ENCODE data around the gene CLEC18A.
"Not testable (repeated sequence)": the region's sequence is repeated elsewhere in the genome, so short reads cannot be mapped to it uniquely, and the experiment has no call there.

CLEC18A gene

DNA sequence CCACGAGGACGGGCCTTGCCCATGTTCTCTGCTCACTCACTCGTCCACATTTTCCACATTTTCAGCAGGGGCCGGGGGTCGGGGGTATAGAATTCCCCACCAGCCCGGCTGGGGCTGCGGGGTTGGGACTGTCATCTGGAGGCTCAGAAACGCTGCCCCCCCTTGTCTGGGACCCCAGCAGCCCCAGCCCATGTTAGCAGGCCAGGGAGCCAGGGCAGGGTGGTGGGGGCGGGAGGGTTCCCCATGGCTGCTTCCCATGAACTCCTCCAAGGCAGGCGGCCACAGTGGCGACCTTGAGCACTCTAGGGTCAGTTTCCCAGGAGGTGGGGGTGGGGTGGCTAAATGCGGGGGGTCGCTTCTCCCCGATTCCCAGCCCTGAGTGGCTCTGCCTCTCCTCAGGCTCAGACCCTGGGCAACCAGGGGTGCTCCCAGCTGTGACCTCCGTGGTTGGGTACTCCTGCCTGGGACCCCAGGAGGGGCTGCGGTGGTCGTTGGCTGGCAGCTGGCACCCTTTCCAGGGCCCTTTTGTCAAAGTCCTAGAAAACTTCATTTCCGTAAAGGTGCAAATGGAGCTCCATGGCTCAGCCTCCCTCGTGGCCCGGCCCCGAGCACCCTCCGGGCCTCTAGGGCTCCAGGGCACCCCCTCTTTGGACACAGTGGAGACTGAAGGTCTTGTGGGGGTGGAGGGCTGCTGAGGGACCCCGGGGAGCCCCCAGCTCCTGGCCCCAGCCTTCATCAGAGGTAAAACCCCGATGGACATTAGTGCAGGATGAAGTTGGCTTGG lies 1.6 kb downstream of the CLEC18A start:
- not testable (repeated sequence) for DNase-seq

DNA sequence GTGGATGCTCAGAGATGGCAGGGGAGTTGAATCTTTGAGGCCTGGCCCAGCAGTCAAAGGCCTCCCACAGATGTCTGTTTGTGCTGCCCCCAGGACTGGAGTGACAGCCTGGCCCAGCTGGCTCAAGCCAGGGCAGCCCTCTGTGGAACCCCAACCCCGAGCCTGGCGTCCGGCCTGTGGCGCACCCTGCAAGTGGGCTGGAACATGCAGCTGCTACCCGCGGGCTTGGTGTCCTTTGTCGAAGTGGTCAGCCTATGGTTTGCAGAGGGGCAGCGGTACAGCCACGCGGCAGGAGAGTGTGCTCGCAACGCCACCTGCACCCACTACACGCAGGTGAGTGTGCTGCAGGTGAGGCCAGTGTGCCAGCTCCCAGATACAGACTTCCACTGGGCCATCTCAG lies 3.1 kb downstream of the CLEC18A start:
- DNase-seq: not testable (repeated sequence)

DNA sequence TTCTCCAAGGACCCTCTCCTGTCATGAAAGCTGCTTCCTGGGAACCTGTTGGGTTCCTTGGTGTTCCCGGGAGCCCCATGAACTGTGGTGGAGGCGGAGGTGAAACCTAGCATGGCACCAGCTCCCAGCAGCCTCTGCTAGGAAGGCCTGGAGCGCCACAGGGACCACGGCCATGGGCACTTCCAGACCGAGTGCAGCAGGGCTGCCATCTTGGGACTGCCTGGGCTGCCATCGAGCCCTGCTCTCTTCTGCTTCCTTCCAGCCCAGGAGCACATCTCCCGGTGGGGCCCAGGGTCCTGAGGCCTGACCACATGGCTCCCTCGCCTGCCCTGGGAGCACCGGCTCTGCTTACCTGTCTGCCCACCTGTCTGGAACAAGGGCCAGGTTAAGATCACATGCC lies 12.2 kb downstream of the CLEC18A start:
- not testable (repeated sequence) for DNase-seq

DNA sequence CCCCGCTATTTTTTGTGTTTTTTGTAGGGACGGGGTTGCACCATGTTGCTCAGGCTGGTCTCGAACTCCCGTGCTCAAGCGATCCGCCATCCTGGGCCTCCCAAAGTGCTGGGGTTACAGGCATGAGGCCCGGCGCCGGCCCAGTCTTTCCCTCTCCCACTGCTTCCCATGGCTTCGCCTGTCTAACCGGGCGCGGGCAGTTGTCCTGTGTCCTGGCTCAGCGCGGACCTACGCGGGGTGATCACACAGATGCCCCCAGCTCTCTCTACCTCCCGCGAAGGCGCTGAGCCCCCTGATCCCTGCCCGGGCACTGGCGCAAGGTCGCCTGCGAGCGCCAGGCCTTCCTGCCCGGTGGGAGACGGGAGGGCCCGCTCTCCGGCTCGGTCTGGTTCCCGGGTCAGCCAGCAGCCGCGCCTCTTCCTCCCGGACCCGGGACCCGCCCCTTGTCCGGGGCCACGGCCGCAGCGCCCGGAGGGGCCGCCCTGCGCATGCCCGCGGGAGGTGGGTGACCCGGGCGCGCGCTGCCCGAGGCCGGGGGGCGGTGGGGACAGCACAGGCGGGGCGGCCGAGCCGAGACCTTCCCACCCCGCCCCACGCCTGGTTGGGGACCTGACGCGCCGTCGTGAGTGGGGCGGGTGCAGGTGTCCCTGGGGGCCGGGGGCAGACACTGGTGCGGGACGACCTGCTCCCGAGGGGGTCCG lies 14.0 kb downstream of the CLEC18A start:
- DNase-seq: not testable (repeated sequence)

DNA sequence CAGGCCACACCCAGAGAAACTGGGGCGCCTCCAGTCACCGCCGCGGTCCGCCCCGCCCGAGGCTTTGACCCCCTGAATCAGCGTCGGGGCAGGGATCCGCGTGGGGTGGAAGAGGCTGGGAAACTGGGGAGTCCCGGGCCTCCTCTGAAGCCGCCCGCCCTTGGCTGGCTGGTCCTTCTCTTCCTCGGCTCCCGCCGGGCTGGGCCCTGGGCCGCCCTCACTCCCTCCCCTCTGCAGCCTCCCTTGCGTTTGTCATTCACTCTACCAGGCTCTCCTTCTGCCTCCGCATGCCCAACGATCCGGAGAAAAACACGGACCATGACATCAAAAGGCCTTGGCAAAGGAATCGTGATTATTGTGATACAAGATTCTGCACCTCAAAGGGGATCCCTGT lies 14.5 kb downstream of the CLEC18A start:
- DNase-seq: not testable (repeated sequence)

DNA sequence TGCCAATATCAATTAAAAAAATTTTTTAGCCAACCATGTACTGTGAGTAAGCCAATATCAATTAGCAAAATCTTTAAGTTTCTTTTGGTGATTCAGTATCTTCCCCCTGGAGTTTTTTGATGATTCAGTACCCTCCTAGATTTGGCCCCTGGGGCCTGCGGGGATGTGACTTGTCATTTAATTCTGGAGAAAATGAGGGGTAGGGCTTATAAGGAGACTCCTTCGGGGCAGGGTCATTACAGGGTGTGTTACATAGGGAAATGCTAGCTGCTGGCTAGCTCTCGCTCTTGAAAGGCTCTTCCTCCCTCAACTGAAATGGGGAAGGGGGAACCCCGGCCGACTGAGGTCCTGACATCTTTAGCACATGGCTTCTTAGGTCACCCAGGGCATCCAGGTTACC lies 16.6 kb downstream of the CLEC18A start:
- not testable (repeated sequence) for DNase-seq

DNA sequence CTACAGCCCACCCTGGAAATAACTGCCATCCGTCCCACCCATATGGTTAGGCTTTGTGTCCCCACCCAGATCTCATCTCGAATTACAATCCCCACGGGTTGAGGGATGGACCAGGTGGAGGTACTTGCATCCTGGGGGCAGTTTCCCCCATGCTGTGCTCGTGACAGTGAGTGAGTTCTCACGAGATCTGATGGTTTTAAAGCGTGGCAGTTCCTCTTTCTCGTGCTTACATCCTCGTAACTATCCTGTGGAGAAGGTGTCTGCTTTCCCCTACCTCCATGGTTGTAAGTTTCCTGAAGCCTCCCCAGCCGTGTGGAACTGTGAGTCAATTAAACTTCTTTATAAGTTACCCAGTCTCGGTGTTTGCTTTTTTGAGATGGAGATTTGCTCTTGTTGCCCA lies 17.0 kb downstream of the CLEC18A start:
- DNase-seq: not testable (repeated sequence)

DNA sequence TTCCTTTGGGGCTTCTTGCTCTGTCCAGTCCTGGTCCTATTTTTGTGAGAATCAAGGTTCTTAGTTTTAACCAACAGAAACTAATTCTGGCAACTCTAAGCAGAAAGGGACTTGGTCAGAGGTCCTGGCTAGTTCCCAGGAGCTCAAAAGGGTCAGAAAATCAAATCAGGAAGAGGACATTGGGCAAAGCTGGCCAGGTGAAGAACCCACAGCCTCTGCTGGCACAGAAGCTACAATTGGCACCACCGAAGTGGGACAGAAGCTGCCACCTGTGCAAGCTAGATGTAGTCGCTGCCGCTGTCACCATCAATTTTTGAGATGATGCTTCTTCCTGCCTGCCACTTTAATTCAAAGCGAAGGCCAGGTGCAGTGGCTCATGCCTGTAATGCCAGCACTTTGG lies 18.5 kb downstream of the CLEC18A start:
- DNase-seq: not testable (repeated sequence)

DNA sequence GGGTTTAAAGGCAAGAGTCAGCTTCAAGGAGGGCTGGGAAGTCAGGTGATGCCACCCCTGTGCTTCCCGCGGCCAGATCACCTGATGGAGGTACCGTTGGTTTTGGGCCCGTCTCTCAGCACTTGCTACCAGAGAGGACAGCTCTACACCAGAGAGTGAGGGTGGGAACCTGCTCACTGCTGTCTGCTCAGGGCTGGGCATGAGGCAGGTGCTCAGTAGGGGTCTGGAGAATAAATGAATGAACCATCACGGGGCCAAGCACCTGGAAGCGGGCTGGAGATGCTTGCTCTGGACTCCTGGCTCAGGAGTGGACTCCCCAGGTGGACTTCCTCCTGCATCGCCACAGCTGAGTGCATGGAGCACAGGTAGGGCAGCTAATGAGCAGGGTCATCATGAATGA lies 21.0 kb downstream of the CLEC18A start:
- not testable (repeated sequence) for DNase-seq

DNA sequence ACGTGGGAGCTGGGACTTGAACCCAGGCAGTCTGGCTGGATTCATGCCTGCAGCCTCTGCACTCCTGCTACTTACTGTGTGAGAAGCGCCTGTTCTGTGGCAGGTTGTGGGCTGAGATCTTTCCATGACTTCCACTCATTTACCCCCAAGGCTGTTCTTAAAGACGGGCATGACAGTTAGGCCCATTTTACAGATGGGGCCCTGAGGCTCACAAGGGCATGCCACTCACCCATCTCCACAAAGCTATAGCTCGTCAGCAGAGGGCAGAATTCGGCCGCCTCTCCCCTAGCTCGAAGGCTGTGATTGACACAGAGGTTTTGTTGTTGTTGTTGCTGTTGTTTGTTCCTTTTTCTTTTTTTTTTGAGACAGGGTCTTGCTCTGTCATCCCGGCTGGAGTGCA lies 21.8 kb downstream of the CLEC18A start:
- not testable (repeated sequence) for DNase-seq

DNA sequence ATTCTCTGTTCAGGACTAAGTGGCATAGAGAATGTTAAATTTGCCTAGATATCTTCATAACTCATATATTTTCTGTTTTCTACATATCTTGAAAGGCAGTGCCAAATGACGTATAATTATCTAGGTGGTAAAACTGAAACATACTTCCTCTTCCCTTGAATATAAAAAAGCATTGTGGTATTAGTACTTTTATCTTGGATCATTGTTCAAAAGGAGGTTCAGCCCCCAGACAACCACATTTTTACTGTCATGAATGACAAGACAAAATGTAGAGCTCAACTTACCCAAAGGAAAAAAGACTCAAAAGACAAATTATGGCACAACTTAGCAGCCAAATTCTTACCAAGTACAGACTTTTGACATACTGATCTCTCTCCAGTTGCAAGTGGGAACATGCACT lies 34.1 kb downstream of the CLEC18A start:
- DNase-seq: not testable (repeated sequence)

DNA sequence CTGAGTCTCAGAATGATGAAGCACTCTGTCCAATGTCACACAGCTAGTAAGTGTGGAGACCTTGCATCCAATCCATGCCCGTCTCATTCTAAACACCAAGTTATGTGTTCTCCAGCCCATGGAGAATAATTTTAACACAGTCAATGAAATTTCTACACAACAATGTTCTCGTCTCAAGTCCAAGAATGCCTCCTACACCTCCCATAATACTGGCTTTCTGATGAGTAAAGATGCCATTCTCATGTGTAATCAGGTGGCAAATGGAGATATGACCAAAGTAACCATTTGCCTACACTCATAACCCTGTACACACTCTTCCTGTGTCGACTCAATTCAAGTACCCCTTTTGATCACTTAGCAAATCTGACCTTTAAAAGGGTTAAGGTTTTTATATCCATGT lies 46.8 kb downstream of the CLEC18A start:
- not testable (repeated sequence) for DNase-seq

DNA sequence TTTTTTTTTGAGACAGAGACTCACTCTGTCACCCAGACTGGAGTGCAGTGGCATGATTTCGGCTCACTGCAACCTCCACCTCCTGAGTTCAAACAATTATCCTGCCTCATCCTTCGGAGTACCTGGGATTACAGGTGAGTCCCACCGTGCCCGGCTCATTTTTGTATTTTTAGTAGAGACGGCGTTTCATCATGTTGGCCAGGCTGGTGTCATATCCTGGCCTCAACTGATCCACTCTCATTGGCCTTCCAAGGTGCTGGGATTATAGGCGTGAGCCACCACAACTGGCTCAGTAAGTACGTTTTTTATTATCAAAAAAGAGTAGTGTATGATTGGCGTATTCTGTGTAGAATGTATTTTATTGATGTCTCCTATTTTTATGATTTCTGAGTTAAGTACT lies 48.7 kb downstream of the CLEC18A start:
- DNase-seq: not testable (repeated sequence)

DNA sequence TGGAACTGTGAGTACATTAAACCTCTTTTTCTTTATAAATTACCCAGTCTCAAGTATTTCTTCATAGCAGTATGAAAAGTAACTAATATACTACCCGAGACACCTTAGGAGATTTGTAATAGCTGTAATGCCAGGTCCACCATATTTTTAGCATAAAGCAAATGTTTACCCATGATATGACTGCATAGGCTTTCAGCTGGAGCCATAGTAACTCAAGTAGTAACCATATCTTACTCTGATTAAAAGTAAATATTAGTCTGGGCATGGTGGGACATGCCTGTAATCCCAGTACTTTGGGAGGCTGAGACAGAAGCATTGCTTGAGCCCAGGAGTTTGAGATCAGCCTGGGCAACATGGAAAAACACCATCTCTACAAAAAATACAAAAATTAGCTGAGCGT lies 52.4 kb downstream of the CLEC18A start:
- DNase-seq: not testable (repeated sequence)

DNA sequence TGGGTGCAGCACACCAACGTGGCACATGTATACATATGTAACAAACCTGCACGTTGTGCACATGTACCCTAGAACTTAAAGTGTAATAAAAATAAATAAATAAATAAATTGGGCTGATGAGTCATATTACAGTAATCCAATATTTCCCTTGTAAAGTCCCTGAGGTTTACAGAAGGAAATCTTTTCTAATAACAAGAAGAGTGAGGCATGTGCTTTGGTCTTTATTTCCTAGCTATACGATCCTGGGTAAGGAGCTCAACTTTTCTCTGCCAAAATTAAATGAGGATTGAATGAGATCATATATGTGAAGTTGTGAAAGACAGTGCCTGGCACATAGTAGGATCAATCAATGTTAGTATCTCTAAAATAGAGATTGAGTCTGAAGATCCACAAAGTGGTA lies 57.5 kb downstream of the CLEC18A start:
- DNase-seq: not testable (repeated sequence)

DNA sequence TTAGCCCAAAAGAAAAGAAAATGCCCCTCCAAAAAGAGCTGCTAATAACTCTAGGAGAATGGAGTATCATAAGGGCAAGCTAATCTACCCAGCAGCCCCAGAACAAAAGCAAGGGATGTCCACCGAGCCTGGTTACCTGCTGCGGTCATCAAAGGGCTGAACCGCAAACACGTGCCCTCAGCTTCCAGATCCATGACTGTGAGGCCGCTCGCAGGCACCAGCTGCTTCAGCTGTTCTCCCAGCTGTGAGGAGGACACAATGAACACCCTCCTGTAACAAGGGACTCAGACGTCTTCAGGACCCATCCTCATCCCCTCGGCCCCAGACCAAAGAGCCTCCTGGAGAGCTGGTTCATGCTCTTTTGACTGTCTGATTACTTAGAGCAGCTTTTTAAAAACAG lies 59.5 kb downstream of the CLEC18A start:
- not testable (repeated sequence) for DNase-seq

DNA sequence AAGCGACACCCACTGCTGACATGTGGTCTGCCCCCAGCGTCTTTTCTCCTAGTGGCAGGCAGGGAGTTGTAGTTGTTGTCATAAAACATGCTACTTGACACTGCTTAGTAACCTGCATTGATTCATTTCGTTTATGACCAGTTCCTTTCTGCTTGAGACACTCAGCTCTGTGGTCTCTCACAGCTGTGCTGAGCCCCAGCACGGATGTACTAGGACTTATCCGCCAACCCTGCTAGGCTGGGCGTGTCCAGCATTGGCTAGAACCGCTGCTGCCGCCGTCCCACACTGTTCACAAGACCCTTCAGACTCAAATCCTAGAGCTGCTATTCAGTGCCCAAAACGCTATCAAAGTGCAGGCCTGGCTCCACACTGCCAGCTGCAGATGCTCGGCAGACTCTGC lies 60.0 kb downstream of the CLEC18A start:
- not testable (repeated sequence) for DNase-seq

DNA sequence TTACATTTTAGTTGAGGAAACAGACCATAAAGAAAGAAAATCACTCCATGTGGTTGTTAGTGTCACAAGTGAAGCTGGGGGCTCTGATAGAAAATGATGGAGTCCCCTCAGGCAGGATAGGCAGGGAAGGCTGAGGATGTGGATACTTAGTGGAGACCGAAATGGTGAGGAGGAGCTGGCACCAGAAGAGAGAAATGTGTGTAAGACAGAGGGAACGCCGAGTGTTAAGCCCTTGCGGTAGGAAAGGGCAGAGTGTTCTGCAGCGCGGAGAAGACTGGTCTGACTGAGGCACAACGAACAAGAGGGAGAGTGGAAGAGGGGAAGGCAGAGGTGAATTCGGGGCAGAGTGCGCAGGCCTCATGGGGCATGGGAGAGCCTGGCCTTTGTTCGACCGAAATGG lies 61.2 kb downstream of the CLEC18A start:
- DNase-seq: not testable (repeated sequence)

DNA sequence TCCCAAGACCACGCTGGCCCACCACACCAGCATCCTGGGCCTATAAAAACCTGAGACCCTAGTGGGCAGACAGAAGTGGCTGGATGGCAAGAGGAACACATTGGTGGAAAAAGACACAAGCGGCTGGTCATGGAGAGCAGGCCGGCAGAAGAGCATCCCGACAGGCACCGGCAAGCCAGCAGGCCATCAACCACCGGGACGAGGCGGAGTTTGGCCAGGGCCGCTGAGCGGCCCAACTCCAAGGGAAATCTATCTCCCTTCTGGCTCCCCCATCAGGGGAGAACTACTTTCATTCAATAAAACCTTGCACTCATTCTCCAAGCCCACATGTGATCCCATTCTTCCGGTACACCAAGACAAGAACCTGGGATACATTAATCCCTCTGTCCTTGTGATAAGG lies 61.8 kb downstream of the CLEC18A start:
- not testable (repeated sequence) for DNase-seq

All from CD4-positive, alpha-beta T cell treated with Interleukin-4 for 4 hours (primary cell).